Fibroblast of gingiva (primary cell): ENCODE results near the gene MYO7A.

Experiments used
- DNase-seq: peaks from one replicate; pipeline ENCODE4 v3.0.0-alpha.2; 2011; ENCODE audit warnings: low read depth

Gene MYO7A

DNA sequence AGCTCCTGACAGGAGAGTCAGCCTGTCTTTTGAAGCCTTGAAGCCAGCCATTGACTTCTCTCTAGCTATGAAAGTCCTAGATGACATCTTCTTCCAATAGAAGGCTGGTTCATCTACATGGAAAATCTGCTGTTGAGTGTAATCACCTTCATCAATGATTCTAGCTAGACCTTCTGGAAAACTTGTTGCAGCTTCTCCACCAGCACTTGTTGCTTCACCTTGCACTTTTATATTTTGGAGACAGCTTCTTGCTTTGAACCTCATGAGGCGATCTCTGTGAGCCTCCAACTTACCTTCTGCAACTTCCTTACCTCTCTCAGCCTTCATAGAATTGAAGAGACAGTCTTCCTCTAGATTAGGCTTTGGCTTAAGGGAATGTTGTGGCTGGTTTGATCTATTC, 58.3 kb downstream of the MYO7A start:
- no peak for DNase-seq

DNA sequence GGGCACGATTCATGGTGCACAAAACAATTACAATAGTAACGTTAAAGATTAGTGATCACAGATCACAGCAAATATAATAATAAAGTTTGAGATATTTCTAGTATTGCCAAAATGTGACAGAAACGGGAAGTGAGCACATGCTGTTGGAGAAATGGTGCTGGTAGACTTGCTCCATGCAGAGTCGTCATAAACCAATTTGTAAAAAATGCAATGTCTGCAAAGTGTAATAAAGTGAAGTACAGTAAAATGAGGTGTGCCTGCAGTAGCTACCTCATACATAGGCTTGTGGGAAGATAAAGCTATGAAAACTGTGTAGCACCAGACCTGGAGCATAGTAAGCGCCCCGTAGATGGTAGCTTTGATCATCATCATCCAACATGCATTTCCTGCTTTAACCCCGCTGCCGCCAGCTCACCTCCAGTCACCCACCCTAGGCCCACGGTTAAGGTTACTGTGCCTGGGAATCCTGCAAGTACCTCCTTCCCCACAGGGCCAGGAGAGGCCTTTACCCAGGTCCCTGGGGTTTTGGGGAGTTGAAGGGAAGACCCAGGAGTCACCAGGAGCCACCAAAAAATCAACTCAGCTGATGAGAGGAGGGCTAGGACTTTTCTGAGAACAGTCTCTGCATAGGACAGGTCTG, 59.2 kb downstream of the MYO7A start:
- DNase-seq: no peak

- peak; percentile 63 for DNase-seq
Observed at GRCh38 chr11:77187776-77188632, 60.0 kb downstream of the MYO7A start.

- DNase-seq: no peak
Observed at GRCh38 chr11:77188633-77189491, 60.8 kb downstream of the MYO7A start.

GRCh38 chr11:77189588-77190210, 61.7 kb downstream of the MYO7A start:
- no peak for DNase-seq

DNA sequence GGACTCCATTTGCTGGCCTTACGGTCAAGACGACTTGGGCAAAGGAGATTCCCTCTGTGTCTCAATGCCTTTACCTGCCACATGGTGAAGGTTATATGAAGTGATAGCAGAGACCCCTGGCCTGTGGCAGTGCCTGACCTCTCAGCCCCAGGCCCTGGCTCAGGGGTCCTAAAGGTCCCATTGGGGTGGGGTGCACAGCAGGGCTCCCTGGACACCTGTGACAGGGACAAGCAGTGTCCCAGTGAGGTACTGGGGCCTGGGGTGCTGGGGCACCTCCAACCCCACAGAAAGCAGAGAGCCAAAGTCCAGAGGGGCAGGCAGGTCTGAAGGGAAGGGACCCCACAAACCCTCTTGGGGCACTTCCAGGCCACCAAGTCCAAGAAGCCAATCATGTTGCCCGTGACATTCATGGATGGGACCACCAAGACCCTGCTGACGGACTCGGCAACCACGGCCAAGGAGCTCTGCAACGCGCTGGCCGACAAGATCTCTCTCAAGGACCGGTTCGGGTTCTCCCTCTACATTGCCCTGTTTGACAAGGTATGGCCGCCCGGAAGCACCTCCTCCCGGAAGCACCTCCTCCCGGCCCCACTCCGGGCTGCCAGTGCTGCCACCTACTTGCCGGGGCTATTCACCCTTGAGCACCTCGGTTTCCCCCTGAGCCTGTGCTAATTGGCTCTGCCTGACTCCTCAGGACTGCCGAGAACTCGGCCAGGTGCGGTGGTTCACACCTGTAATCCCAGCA, 62.5 kb downstream of the MYO7A start:
- DNase-seq: no peak

GRCh38 chr11:77191429-77191822, 63.4 kb downstream of the MYO7A start:
- no peak for DNase-seq

- DNase-seq: no peak
Observed at GRCh38 chr11:77191823-77192495, 63.9 kb downstream of the MYO7A start.

DNA sequence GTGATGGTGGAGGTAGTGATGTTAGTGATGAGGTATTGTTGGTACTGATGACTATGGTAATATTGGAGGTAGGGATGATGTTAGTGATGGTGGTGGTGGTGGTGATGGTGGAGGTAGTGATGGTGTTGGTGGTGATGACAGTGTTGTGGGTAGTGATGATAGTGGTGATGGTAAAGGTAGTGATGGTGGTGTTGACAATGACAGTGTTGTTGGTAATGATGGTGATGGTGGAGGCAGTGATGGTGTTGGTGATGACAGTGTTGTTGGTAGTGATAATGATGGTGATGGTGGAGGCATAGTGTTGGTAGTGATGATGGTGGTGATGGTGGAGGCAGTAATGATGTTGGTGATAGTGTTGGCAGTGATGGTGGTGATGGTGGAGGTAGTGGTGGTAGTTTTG, 65.1 kb downstream of the MYO7A start:
- no peak for DNase-seq

DNA sequence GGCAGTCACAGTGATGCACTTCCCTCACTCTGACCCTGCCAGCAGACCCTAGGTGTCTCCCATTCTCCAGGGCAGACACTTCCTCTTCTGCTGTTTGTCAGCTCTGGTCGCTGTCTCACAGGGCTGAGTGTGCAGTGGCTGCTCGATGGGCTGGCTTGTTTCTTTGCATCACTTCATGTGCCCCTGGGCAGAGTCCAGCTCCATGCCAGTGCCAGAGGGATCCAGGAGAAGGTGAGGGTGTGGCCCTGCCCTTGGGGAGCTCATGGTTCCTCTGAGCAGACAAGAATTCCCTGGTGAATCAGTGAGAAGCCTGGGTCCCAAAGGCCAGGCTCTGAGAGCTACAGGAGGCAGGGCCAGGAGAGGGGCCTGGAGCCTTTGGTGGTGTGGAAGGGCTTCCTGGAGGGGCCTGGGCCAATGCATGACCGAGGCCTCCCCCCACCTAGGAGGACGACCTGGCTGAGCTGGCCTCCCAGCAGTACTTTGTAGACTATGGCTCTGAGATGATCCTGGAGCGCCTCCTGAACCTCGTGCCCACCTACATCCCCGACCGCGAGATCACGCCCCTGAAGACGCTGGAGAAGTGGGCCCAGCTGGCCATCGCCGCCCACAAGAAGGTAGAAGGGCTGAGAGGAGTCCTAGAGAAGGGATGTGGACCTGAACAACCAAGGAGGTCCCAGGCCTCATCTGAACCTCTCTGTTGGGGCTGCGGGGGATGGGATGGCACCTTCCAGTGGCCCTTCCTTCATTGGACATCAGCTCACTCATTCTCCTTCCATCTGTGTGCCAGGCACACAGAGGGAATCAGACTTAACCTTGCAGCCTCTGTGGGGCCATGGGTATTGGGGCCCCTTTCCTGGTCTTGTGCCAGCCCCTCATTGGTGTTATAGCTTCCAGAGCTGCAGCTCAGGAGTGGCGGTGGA, 66.1 kb downstream of the MYO7A start:
- no peak for DNase-seq

GRCh38 chr11:77195071-77195755, 67.2 kb downstream of the MYO7A start:
- no peak for DNase-seq

DNA sequence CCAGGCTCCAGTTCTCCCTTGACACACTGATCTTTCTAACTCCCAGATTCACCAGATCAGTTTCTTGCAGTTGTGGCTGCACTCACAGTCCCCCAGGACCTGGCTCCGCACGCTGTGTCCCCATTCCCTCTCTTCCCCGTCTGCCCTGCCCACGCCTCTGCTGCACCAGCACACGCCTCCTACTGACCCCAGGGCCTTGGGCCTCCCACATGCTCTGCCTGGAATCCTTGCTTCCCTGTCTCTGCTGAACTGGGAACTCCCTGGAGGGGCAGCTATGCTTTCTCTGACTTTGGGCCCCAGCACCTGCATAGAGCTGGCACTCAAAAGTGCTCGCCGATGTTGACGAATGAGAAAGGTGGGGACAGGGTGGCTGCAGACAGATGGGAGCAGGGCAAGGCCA, 68.9 kb downstream of the MYO7A start:
- no peak for DNase-seq

DNA sequence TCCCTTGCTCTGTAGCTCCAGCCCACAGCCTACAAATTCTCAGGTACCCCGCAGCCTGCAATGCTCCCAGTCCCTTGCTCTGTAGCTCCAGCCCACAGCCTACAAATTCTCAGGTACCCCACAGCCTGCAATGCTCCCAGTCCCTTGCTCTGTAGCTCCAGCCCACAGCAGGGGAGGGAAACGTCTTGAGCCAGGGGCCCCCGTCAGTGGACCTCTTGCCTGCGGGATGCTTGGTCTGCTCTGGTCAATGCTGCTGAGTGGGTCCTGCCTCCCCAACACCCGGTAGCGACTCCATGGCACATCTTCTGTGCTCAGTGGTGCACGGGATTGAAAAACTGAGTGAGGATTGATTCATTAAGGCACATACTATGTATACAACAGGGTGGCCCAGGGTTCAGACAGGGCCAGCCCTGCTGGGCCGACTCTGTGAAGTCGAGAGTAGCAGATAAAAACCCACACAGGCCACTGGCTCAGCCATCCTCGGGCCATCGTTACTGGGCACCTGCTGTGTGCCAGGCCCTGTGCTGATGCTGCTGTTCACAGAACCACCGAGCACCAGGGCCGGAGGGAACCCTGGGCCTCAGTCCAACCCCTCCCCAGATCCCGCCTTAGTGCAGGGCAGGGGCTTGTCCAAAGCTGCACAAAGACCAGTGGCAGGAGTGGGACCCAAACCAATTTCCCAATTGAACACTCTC, 69.7 kb downstream of the MYO7A start:
- no peak for DNase-seq

GRCh38 chr11:77198440-77198849, 70.4 kb downstream of the MYO7A start:
- DNase-seq: no peak

DNA sequence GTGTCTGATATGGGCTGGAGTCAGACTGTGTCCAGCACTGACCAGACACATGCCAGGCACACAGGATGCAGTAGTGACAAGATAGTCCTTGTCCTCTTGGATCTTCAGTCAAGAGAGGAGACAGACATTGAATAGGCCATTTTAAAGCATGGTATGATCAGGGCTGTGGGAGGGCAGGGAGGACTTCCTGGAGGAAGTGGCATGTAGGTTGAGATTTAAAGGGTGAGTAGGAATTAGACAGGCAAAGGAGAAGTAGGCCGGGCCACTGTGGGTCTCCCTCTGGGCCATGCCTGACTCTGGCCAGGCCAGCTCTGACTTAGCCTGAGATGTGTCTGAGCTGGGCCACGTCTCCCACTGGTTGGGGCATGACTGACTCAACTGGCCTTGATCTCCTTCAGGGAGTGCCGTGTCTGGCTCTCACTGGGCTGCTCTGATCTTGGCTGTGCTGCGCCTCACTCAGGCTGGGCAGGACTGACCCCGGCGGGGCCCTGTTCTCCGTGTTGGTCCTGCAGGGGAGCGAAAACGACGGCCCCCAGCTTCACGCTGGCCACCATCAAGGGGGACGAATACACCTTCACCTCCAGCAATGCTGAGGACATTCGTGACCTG, 71.2 kb downstream of the MYO7A start:
- no peak for DNase-seq

- DNase-seq: no peak
Observed at GRCh38 chr11:77200351-77201268, 72.6 kb downstream of the MYO7A start.

DNA sequence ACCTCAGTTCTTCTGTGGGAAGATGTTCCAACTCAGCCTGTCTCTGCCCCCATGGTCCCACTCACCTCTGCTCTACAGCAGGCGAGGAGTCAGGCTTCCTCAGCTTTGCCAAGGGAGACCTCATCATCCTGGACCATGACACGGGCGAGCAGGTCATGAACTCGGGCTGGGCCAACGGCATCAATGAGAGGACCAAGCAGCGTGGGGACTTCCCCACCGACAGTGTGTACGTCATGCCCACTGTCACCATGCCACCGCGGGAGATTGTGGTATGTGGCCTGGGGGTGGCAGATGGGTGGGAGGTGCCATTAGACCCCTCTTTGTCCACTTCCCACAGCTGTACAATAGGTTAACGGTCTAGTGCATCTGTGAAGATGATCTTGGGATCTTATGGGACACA, 73.3 kb downstream of the MYO7A start:
- DNase-seq: no peak
